ENCODE results near the gene SLC6A3.
"Not testable (repeated sequence)": the region's sequence is repeated elsewhere in the genome, so short reads cannot be mapped to it uniquely, and the experiment has no call there.

The SLC6A3 gene

GRCh38 chr5:1477341-1477740, 32.1 kb upstream of the SLC6A3 start:
- no peak for DNase-seq

- no peak for DNase-seq
These were observed 31.7 kb upstream of the SLC6A3 start for GRCh38 chr5:1476967-1477310.

GRCh38 chr5:1476181-1476966, 31.1 kb upstream of the SLC6A3 start:
- DNase-seq, result no peak

- not testable (repeated sequence) for DNase-seq
These were observed 30.3 kb upstream of the SLC6A3 start for GRCh38 chr5:1475544-1475900.

- no peak for DNase-seq
These were observed 29.8 kb upstream of the SLC6A3 start for GRCh38 chr5:1474866-1475543.

- DNase-seq, result no peak
These were observed 29.1 kb upstream of the SLC6A3 start for GRCh38 chr5:1474183-1474839.

GRCh38 chr5:1473746-1474145, 28.5 kb upstream of the SLC6A3 start:
- no peak for DNase-seq

GRCh38 chr5:1472964-1473628, 27.9 kb upstream of the SLC6A3 start:
- no peak for DNase-seq

GRCh38 chr5:1471997-1472963, 27.0 kb upstream of the SLC6A3 start:
- no peak for DNase-seq

GRCh38 chr5:1471240-1471853, 26.1 kb upstream of the SLC6A3 start:
- DNase-seq, result no peak

GRCh38 chr5:1470762-1471211, 25.5 kb upstream of the SLC6A3 start:
- no peak for DNase-seq

- DNase-seq, result no peak
These were observed 23.6 kb upstream of the SLC6A3 start for GRCh38 chr5:1468629-1469527.

GRCh38 chr5:1468247-1468612, 23.0 kb upstream of the SLC6A3 start:
- peak; percentile 39 for DNase-seq

GRCh38 chr5:1467341-1468246, 22.4 kb upstream of the SLC6A3 start:
- DNase-seq, result no peak

GRCh38 chr5:1466631-1467265, 21.5 kb upstream of the SLC6A3 start:
- DNase-seq, result no peak

GRCh38 chr5:1465966-1466471, 20.8 kb upstream of the SLC6A3 start:
- no peak for DNase-seq

GRCh38 chr5:1465117-1465516, 19.9 kb upstream of the SLC6A3 start:
- no peak for DNase-seq

GRCh38 chr5:1464511-1464910, 19.3 kb upstream of the SLC6A3 start:
- no peak for DNase-seq

- no peak for DNase-seq
These were observed 18.8 kb upstream of the SLC6A3 start for GRCh38 chr5:1464096-1464446.
